ENCODE measurements around the gene C6orf15.

The C6orf15 gene

GRCh38 chr6:31144296-31144969 lies 32.1 kb upstream of the C6orf15 start:
- H3K9me3 ChIP-seq: no peaks in the 10 kb centered on the region
- H3K36me3 ChIP-seq: no peaks in the 10 kb centered on the region
- no peaks in the 10 kb centered on the region for H3K4me1 ChIP-seq
- H3K27me3 ChIP-seq: no peaks in the 10 kb centered on the region
- H3K4me3 ChIP-seq (ENCODE audit: low read depth, low read length): no peak overlapping the region
- no peak for TF ChIP-seq CTCF (IDR thresholded peaks at IDR 0.05; ENCODE audit: low read depth, low read length)
- no peak for DNase-seq

- H3K9me3 ChIP-seq: no peaks in the 10 kb centered on the region
- no peaks in the 10 kb centered on the region for H3K27me3 ChIP-seq
- TF ChIP-seq CTCF (IDR thresholded peaks at IDR 0.05; ENCODE audit: low read depth, low read length): no peak
- DNase-seq: no peak
- no peak overlapping the region for H3K4me3 ChIP-seq (ENCODE audit: low read depth, low read length)
- no peaks in the 10 kb centered on the region for H3K4me1 ChIP-seq
- no peaks in the 10 kb centered on the region for H3K36me3 ChIP-seq
Measured at GRCh38 chr6:31143148-31143547, 30.8 kb upstream of the C6orf15 start.

- no peak overlapping the region for H3K4me3 ChIP-seq (ENCODE audit: low read depth, low read length)
- no peaks in the 10 kb centered on the region for H3K27me3 ChIP-seq
- DNase-seq: no peak
- no peak for TF ChIP-seq CTCF (IDR thresholded peaks at IDR 0.05; ENCODE audit: low read depth, low read length)
- H3K9me3 ChIP-seq: no peaks in the 10 kb centered on the region
- H3K36me3 ChIP-seq: no peaks in the 10 kb centered on the region
- no peaks in the 10 kb centered on the region for H3K4me1 ChIP-seq
Measured at GRCh38 chr6:31142361-31142761, 30.0 kb upstream of the C6orf15 start.

GRCh38 chr6:31140643-31141042 lies 28.3 kb upstream of the C6orf15 start:
- no peak for TF ChIP-seq CTCF (IDR thresholded peaks at IDR 0.05; ENCODE audit: low read depth, low read length)
- H3K4me1 ChIP-seq: no peaks in the 10 kb centered on the region
- H3K4me3 ChIP-seq (ENCODE audit: low read depth, low read length): no peak overlapping the region
- H3K27me3 ChIP-seq: no peaks in the 10 kb centered on the region
- no peaks in the 10 kb centered on the region for H3K9me3 ChIP-seq
- H3K36me3 ChIP-seq: no peaks in the 10 kb centered on the region
- no peak for DNase-seq

- Histone ChIP-seq H3K27me3 (no peaks in the 10 kb centered on the region), H3K36me3 (no peaks in the 10 kb centered on the region), H3K9me3 (no peaks in the 10 kb centered on the region), H3K4me3 (ENCODE audit: low read depth, low read length) (no peak overlapping the region), H3K4me1 (no peaks in the 10 kb centered on the region)
- DNase-seq: no peak
- TF ChIP-seq CTCF (IDR thresholded peaks at IDR 0.05; ENCODE audit: low read depth, low read length): no peak
Measured at GRCh38 chr6:31139599-31139998, 27.2 kb upstream of the C6orf15 start.

GRCh38 chr6:31138982-31139381 lies 26.6 kb upstream of the C6orf15 start, which contains the start of gene PSORS1C2:
PSORS1C2 (minus strand) TSS chr6:31139066; CDS start chr6:31139026, 40 bp downstream.
- DNase-seq: no peak
- H3K36me3 ChIP-seq: no peaks in the 10 kb centered on the region
- H3K9me3 ChIP-seq: no peaks in the 10 kb centered on the region
- no peak for TF ChIP-seq CTCF (IDR thresholded peaks at IDR 0.05; ENCODE audit: low read depth, low read length)
- H3K4me3 ChIP-seq (ENCODE audit: low read depth, low read length): no peak within 1 kb of the TSS
- no peaks in the 10 kb centered on the region for H3K4me1 ChIP-seq
- no peaks in the 10 kb centered on the region for H3K27me3 ChIP-seq
